Esophagus muscularis mucosa (tissue), 3 donors: ENCODE measurements around the gene RNF144A.

Experiments used
- CTCF ChIP-seq, 3 experiments: fragments of 200-600 bp in 2 of 3; fragments of 450-650 bp in 1 of 3; sonication (generic) in 2 of 3; IDR thresholded peaks; one replicate each; pipeline ENCODE4 v1.5.1; 2017 to 2019; ENCODE audit warnings: antibody characterized with exemption in 3 of 3, mild to moderate bottlenecking in 2 of 3, moderate library complexity in 1 of 3
- POLR2A ChIP-seq: fragments of 450-650 bp; IDR thresholded peaks from one replicate; pipeline ENCODE4 v1.6.1; 2017; ENCODE audit warnings: antibody characterized with exemption, moderate library complexity, mild to moderate bottlenecking, low read depth

- TF ChIP-seq CTCF (IDR thresholded peaks at IDR 0.05) (no peak), POLR2A (no peak)
Measured at GRCh38 chr2:6926071-6926732, 9.0 kb downstream of the RNF144A start.
